ENCODE data around the gene KIAA1755.

Gene KIAA1755

GRCh38 chr20:38178065-38178491 lies 82.5 kb downstream of the KIAA1755 start:
- FAIRE-seq, result no peak

DNA sequence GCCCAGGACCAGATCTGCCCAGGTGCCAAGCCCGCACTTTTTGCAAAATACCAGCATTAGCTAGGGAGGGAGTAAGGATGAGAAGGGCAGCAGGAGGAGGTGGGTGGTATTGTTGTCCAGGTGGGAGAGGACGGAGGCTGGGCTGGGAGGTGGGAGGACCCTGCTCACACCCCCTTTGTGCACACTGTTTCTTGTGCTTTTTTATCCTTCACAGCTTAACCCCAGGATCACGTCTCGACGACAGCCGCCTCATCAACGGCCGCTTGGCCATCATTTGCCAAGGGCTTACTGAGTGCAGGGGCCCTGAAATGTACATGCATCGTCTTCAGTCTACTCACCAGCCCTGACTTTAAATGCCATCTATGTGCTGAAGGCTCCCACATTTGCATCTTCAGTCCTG lies 83.3 kb downstream of the KIAA1755 start:
- FAIRE-seq, result no peak

GRCh38 chr20:38175304-38176180 lies 85.0 kb downstream of the KIAA1755 start:
- FAIRE-seq, result no peak

- FAIRE-seq, result no peak
Observed at GRCh38 chr20:38173237-38174156, 87.0 kb downstream of the KIAA1755 start.

DNA sequence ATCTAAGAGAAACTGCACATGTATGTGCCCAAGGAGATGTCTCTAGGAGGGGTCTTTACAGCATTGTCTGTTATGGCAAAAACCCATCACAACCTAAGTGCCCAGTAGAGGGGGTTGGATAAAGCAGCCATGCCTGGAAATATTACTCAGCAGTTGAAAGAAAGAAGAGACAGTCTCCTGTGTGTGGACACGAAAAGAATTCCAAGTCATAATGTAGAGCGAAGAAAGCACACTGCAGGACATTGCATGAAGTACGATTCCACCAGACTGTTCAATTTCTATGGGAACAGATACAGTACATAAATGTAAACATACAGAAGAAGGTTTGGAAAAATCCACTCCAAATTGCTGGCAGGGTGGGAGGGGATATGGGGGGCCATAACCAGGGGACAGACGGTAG lies 88.1 kb downstream of the KIAA1755 start:
- no peak for FAIRE-seq

GRCh38 chr20:38171675-38172043 lies 88.9 kb downstream of the KIAA1755 start:
- FAIRE-seq, result no peak

GRCh38 chr20:38170826-38171674 lies 89.5 kb downstream of the KIAA1755 start:
- FAIRE-seq, result no peak

DNA sequence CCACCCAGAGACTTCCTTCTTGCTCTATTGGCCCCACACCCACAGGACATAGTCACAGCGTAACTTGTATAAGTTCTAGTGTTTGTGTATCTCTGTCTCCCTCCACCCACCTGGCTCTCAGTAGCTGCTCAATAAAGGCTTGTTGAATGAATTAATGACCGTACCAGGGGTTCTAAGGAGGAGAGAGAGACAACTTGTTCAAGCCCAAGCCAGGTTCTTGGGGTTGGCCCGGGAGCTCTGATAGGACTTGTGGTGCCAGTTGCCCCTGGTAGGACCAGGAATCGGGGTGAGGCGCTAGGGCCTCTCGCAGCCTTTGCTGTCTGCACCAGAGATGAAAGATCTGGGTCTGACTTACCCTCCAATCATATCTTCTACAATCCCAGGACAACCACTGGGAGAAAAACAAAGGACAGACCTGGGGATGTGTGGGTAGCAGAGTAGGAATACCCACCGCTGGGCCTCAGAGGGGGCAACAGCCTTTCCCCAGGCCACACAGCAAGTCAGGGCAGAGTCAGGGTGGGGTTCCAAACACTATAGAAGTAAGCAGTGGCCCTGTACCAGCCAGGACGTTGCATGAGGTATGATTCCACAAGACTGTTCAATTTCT lies 90.2 kb downstream of the KIAA1755 start:
- FAIRE-seq, result no peak

DNA sequence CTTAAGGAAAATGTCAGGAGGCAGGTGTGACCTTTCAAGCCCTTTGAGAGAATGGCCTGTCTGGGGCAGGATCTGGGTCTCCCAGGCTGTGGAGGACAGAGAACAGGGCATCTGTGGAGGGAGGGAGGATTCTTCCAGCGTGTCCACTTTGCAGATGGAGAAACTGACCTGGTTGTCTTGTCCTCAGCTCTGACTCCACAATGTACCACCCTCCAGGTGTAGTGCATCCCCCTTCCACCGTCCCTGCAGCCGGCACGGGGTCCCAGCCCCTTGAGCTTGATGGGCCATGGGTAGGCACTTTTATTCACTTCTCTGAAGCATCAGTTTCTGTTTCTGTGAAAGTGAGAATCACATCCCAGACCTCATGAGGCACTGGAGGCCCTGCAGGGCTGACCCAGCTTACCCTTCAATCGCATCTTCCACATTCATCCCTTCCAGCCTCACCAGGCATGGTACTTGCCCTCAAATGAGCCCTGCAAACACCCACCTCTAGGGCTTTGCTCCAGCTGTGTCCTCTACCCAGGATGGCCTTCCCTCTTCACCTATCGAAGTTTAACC lies 90.8 kb downstream of the KIAA1755 start:
- no peak for FAIRE-seq

DNA sequence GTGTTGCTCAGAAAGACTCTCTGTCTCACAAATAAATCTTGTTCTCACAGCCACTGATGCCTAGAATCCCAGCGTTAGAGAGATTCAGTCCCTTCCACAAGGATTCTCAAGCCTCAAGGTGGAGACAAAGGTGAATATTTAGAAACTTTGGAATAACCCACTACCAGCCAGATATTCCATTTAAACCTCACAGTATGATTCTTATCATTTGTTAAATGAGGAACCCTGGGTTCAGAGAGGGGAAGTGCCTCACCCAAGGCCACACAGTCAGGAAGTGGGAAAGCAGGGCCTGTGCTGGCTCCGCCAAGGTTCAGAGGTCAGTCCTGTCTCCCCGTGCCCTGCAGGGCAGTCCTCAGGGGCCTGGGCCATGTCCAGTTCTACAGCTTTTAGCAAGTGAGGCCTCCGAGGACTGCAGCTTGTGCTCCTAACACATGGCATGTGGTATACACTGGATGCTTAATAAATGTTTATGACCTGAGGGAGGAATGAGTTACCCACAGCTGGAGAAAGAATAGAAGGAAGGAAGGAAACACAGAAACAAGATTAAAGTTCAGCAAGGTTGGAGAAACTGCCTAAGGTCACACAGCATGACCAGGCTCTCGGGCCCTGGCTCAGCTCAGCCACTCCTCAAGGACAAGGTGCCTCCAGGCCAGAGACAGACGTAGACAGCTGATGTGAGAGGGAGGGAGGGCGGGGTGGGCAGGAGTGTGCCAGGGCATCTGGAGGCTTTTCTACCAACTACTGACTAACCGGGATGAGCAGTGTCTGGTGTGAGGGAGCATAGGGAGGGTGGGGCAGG lies 91.5 kb downstream of the KIAA1755 start:
- no peak for FAIRE-seq

DNA sequence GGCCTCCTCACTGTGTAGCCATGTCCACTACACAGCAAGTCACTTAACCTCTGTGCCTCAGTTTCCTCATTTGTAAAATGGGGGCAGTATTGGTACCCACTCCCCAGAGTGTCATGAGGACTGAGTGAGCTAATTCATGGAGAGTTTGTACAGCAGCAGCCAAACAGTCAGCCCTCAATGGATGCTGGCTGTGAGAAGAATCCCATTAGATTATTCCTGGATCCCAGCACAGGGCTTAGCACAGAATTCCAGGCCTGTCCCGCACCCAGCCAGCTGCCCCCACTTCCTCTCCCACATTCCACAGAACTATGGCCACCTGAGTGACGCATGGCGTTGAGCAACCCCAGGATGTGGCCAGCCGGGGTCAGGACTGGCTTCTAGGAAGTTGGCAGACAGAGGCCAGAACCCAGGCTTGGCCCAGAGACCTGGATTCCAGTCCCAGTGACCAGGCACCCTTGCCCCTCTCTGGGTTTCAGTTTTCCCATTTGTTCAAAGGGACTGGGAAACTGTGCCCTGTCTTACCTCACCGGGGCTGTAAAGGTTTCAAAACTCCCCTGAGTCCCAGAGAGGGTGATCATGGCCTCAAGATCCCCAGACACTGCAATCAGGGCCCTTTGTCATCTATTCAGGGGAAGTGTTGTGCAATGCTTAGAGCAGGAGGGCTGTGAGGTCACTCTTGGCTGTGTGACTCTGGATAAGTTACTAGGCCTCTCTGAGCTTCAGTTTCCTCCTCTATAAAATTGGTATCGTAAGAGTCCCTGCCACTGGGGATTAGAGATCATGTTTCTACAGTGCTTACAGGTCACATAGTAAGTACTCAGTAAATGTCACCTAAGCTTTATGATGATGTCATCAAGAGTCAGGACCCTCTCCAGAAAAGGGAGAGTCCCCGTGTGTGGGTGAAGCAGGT lies 92.4 kb downstream of the KIAA1755 start:
- no peak for FAIRE-seq

GRCh38 chr20:38167328-38167850 lies 93.1 kb downstream of the KIAA1755 start:
- no peak for FAIRE-seq

- FAIRE-seq, result no peak
Observed at GRCh38 chr20:38166703-38167233, 93.8 kb downstream of the KIAA1755 start.

DNA sequence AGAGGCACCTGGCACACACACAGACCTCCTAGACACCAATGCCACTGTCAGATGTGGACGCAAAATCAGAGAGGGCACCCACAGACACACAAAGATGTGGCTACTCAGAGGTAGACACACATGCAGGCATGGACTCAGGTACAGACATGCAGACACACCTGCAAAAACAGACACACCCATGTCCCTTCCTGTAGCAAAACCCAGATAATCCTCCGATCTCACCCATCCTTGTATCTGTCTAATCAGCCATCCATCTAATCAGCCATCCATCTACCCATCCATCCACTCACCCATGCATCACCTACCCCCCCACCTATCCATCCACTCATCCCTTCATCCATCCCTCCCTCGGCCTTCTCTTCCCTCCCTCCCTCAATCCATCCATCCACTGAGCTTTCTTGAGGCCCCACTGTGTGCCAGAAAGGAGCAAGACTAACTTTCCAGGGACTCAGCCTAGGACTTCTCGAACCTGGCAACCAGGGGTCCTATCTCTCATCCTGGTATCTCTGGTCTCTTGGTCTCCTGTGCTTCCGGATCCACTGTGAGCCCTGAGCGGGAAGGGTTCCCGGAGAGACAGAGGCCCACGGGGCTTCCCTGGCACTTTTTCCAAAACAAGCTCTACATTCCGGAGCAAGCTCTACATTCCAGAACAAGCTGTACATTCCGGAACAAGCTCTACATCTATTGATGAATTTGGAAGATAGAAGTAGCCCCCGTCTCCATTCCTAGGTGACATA lies 94.4 kb downstream of the KIAA1755 start:
- no peak for FAIRE-seq

GRCh38 chr20:38165089-38165965 lies 95.2 kb downstream of the KIAA1755 start, which contains the start of gene TGM2:
Gene TGM2 (minus strand): TSS chr20:38165270. CDS start chr20:38165198, 72 bp downstream.
- no peak for FAIRE-seq

DNA sequence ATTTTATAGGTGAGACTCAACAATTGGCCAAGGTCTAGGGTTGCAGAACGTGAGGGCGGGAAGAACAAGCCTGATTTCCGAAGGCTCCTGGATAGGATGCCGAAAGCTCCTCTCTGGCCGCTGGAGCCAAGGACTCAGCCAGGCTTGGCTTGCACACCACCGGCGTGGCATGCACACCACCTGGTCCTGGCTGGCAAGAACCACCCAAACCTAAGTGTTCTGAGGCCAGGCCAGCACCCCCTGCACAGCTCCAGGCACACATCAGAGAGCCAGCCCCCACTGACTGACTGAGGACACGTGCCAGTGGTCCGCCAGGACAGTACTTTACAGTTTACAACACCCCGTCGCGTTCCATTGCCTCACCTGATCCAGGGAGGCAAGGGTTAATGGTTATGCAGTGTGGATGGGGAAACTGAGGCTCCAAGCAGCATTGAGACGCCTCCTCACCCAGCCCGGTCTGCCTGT lies 95.9 kb downstream of the KIAA1755 start:
- no peak for FAIRE-seq

DNA sequence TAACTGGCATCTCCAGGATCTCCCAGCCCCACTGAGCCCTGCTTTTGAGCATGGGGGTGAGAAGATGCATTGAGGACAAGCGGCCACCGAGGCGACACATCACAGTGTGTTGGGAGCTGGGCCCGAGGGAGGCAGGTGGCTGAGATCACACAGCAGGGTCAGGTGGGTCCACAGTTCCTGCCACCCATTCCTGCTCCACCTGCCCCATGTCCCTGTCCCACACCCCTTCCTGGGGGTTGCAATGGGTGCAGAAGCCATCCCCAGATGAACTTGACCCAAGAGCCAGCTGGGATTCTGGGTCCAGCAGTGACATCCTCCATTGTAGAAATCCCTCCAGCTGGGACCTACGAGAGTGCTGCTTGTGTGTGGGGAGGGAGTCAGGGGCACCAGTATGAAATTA lies 96.5 kb downstream of the KIAA1755 start:
- FAIRE-seq, result no peak
